HL-60 (cell line): Measurements from ENCODE around the gene UTP3.

Experiments
- DNase-seq, 2 experiments: peaks; one replicate each; pipeline ENCODE4 v3.0.0-alpha.2; 2010 to 2020; ENCODE audit warnings: low read depth in 1 of 2, low spot score in 1 of 2
- H3K27ac ChIP-seq: fragments of 250-450 bp; sonication (Bioruptor Pico); replicated peaks from 2 replicates; pipeline ENCODE4 v1.5.1; 2020; ENCODE audit warnings: mild to moderate bottlenecking, moderate library complexity
- H3K27me3 ChIP-seq: fragments of 250-450 bp; sonication (Bioruptor Pico); 2 replicates; pipeline ENCODE4 v1.5.1; 2021; ENCODE audit warnings: mild to moderate bottlenecking, moderate library complexity; ENCODE audit not compliant: insufficient read depth, poor library complexity, severe bottlenecking
- H3K4me3 ChIP-seq: replicated peaks from 2 replicates; pipeline ENCODE4 v1.5.1; 2011; ENCODE audit warnings: mild to moderate bottlenecking, control low read depth, low read length; ENCODE audit not compliant: insufficient read depth
- CTCF ChIP-seq: IDR thresholded peaks from one replicate; pipeline ENCODE4 v1.5.1; 2011; ENCODE audit warnings: low read length, control low read depth, inconsistent platforms; ENCODE audit not compliant: insufficient read depth
- GABPA ChIP-seq: IDR thresholded peaks from 2 replicates; pipeline ENCODE4 v1.6.1; 2012; ENCODE audit warnings: low read depth
- POLR2AphosphoS5 ChIP-seq: IDR thresholded peaks from 2 replicates; pipeline ENCODE4 v1.6.1; 2012; ENCODE audit warnings: low read depth
- REST ChIP-seq: IDR thresholded peaks from 2 replicates; pipeline ENCODE4 v1.6.1; 2012; ENCODE audit warnings: low read depth; ENCODE audit not compliant: insufficient replicate concordance
- SPI1 ChIP-seq: IDR thresholded peaks from 2 replicates; pipeline ENCODE4 v1.6.1; 2012; ENCODE audit warnings: low read depth, mild to moderate bottlenecking, borderline replicate concordance

The UTP3 gene

GRCh38 chr4:70712604-70713452 is 24.5 kb downstream of the UTP3 start:
- TF ChIP-seq REST: no peak
- H3K4me3 ChIP-seq: no peak overlapping the region
- H3K27me3 ChIP-seq: no peaks in the 10 kb centered on the region
- H3K27ac ChIP-seq: no peak overlapping the region
- DNase-seq: no peak

- no peak for DNase-seq
- Histone ChIP-seq H3K4me3 (no peak overlapping the region), H3K27me3 (no peaks in the 10 kb centered on the region), H3K27ac (no peak overlapping the region)
- peak; percentile 14; the same call in 1 of the 2 replicates for TF ChIP-seq SPI1
- no peak for TF ChIP-seq CTCF
Observed at GRCh38 chr4:70713453-70714078, 25.2 kb downstream of the UTP3 start.

- no peak overlapping the region for H3K4me3 ChIP-seq
- H3K27me3 ChIP-seq: no peaks in the 10 kb centered on the region
- no peak for DNase-seq
- TF ChIP-seq SPI1 (no peak), CTCF (no peak), REST (no peak), GABPA (no peak), POLR2AphosphoS5 (no peak)
- no peak overlapping the region for H3K27ac ChIP-seq
Observed at GRCh38 chr4:70714079-70714887, 26.0 kb downstream of the UTP3 start.

- TF ChIP-seq REST (no peak), CTCF (no peak), GABPA (no peak), POLR2AphosphoS5 (no peak), SPI1 (no peak)
- Histone ChIP-seq H3K27me3 (no peaks in the 10 kb centered on the region), H3K4me3 (no peak overlapping the region), H3K27ac (no peak overlapping the region)
- DNase-seq: no peak
Observed at GRCh38 chr4:70715097-70715496, 26.8 kb downstream of the UTP3 start.
